GM21529 (cell line): ENCODE results near the gene CRELD2.
A peak's percentile ranks its signal among the peaks of the same experiment; 100 is the strongest.

Experiments used
- ATAC-seq: cut with Tn5 transposase; IDR thresholded peaks from one replicate; pipeline ENCODE4 v1.9.1; 2021; ENCODE audit not compliant: unreplicated experiment

Gene CRELD2

GRCh38 chr22:49910229-49911155 lies 7.9 kb upstream of the CRELD2 start:
- ATAC-seq = no peak

- ATAC-seq = no peak
These were observed 6.4 kb upstream of the CRELD2 start for GRCh38 chr22:49911881-49912625.

- ATAC-seq = no peak
These were observed 5.4 kb upstream of the CRELD2 start for GRCh38 chr22:49913026-49913425.

GRCh38 chr22:49913446-49913845 lies 5.0 kb upstream of the CRELD2 start:
- no peak for ATAC-seq

GRCh38 chr22:49914256-49914655 lies 4.2 kb upstream of the CRELD2 start:
- no peak for ATAC-seq

GRCh38 chr22:49915610-49916009 lies 2.8 kb upstream of the CRELD2 start:
- ATAC-seq = no peak

- ATAC-seq = no peak
These were observed 1.6 kb upstream of the CRELD2 start for GRCh38 chr22:49916831-49917230.

GRCh38 chr22:49918911-49919881 lies 762 bp downstream of the CRELD2 start:
- ATAC-seq = no peak

- no peak for ATAC-seq
These were observed 2.4 kb downstream of the CRELD2 start for GRCh38 chr22:49920859-49921258.

GRCh38 chr22:49921508-49922278 lies 3.3 kb downstream of the CRELD2 start:
- ATAC-seq = no peak

GRCh38 chr22:49922484-49922883 lies 4.0 kb downstream of the CRELD2 start:
- ATAC-seq = no peak

- ATAC-seq = no peak
These were observed 4.5 kb downstream of the CRELD2 start for GRCh38 chr22:49922926-49923325.

GRCh38 chr22:49923445-49923844 lies 5.0 kb downstream of the CRELD2 start:
- no peak for ATAC-seq

GRCh38 chr22:49924113-49924833 lies 5.8 kb downstream of the CRELD2 start:
- no peak for ATAC-seq

- peak; percentile 43 for ATAC-seq
These were observed 7.2 kb downstream of the CRELD2 start for GRCh38 chr22:49925525-49926128.

GRCh38 chr22:49926916-49927315 lies 8.5 kb downstream of the CRELD2 start:
- ATAC-seq = no peak

- no peak for ATAC-seq
These were observed 9.2 kb downstream of the CRELD2 start for GRCh38 chr22:49927483-49928184.

GRCh38 chr22:49928185-49928495 lies 9.7 kb downstream of the CRELD2 start:
- no peak for ATAC-seq
